K562 (cell line): Measurements from ENCODE around the gene FBXW10B. TPM values are rescaled to one million over a fixed set of nuclear protein-coding genes. Genes with fewer than 3 reads are reported as not detected.

Source experiments
- FOXM1 ChIP-seq, 2 experiments: fragments of 450-650 bp in 1 of 2; sonication (generic) in 1 of 2; formaldehyde crosslinking in 1 of 2; IDR thresholded peaks; 2 replicates each; pipeline versions ENCODE4 v1.6.1 to v1.9.0; 2017 to 2022; ENCODE audit warnings: low read depth in 2 of 2, mild to moderate bottlenecking in 2 of 2, missing genetic modification reagents in 1 of 2, moderate library complexity in 1 of 2
- GATAD2A ChIP-seq: fragments of 450-650 bp; IDR thresholded peaks from 2 replicates; pipeline ENCODE4 v1.6.1; 2017
- MBD1 ChIP-seq: fragments of 250-450 bp; sonication (Bioruptor Pico); IDR thresholded peaks from 2 replicates; pipeline ENCODE4 v1.8.0; 2022; ENCODE audit warnings: inconsistent platforms
- MYBL2 ChIP-seq, 2 experiments: fragments of 450-650 bp in 1 of 2; sonication (generic) in 1 of 2; formaldehyde crosslinking in 1 of 2; IDR thresholded peaks; 2 replicates each; pipeline versions ENCODE4 v1.6.1 to v1.8.1; 2017 to 2022; ENCODE audit warnings: borderline replicate concordance in 1 of 2, inconsistent platforms in 1 of 2, low read depth in 1 of 2, mild to moderate bottlenecking in 1 of 2, missing genetic modification reagents in 1 of 2, moderate library complexity in 1 of 2
- NFE2 ChIP-seq: IDR thresholded peaks from 2 replicates; pipeline ENCODE4 v1.6.1; 2014; ENCODE audit warnings: antibody characterized with exemption, low read depth
- PHF21A ChIP-seq: fragments of 450-650 bp; IDR thresholded peaks from 2 replicates; pipeline ENCODE4 v1.6.1; 2017; ENCODE audit warnings: low read depth, borderline replicate concordance
- SMARCA4 ChIP-seq: fragments of 450-650 bp; IDR thresholded peaks from 2 replicates; pipeline ENCODE4 v1.6.1; 2016
- ZNF347 ChIP-seq: fragments of 450-650 bp; formaldehyde crosslinking; IDR thresholded peaks from 2 replicates; pipeline ENCODE4 v1.4.0; 2020; ENCODE audit warnings: low read depth, mild to moderate bottlenecking, moderate library complexity
- polyA plus RNA-seq, 8 experiments: library from polyadenylated mRNA; depleted of rRNA in 4 of 8; stranded (reverse) in 5 of 8; unstranded in 3 of 8; fragments of >200 nt; fragmentation: Nextera tagmentation in 2 of 8; fragmentation: Illumina TruSeq in 1 of 8; extraction: Ambion mirVana in 2 of 8; extraction: Trizol in 1 of 8; gene quantifications; 2 replicates each; pipeline versions ENCODE4 v1.2.1 to v1.2.3, GENCODE V29; 2011 to 2014; ENCODE audit warnings: inconsistent platforms in 1 of 8, missing spikeins in 1 of 8
- total RNA-seq, 7 experiments: library from RNA; depleted of rRNA in 6 of 7; stranded (reverse); fragments of >200 nt in 6 of 7; fragmentation: Illumina TruSeq in 2 of 7; extraction: Trizol in 2 of 7; gene quantifications; 2 replicates each; pipeline versions ENCODE4 v1.2.1 to v1.2.3, GENCODE V29; 2011 to 2021; ENCODE audit warnings: low replicate concordance in 1 of 7
- TF ChIP-seq, protein P1 (sequence below): sonication (generic); formaldehyde crosslinking; IDR thresholded peaks from 2 replicates; pipeline ENCODE4 v1.8.0; 2022; ENCODE audit warnings: mild to moderate bottlenecking, missing genetic modification reagents, borderline replicate concordance
- TF ChIP-seq, protein P2 (sequence below): fragments of 250-450 bp; sonication (Bioruptor Pico); IDR thresholded peaks from 2 replicates; pipeline ENCODE4 v1.5.0; 2021; ENCODE audit warnings: mild to moderate bottlenecking, moderate library complexity
- TF ChIP-seq, protein P3 (sequence below): sonication (generic); formaldehyde crosslinking; IDR thresholded peaks from 2 replicates; pipeline ENCODE4 v1.8.0; 2022; ENCODE audit warnings: mild to moderate bottlenecking, missing genetic modification reagents
- TF ChIP-seq, protein P4 (sequence below), 2 experiments: fragments of 450-650 bp; conservative IDR thresholded peaks; 2 replicates each; pipeline ENCODE4 v1.6.1; 2017; ENCODE audit warnings: mild to moderate bottlenecking in 2 of 2, moderate library complexity in 2 of 2

Gene FBXW10B
- total and polyA plus RNA-seq, 9 of the 15 experiments (the other 6 are each of a cell fraction or from before 2014, with no cell fraction given) = 0.11 to 0.33 (median 0.16) TPM; not detected in 5

GRCh38 chr17:15651583-15652110 lies 32.1 kb upstream of the FBXW10B start (continued):
- TF ChIP-seq, protein P1, sequence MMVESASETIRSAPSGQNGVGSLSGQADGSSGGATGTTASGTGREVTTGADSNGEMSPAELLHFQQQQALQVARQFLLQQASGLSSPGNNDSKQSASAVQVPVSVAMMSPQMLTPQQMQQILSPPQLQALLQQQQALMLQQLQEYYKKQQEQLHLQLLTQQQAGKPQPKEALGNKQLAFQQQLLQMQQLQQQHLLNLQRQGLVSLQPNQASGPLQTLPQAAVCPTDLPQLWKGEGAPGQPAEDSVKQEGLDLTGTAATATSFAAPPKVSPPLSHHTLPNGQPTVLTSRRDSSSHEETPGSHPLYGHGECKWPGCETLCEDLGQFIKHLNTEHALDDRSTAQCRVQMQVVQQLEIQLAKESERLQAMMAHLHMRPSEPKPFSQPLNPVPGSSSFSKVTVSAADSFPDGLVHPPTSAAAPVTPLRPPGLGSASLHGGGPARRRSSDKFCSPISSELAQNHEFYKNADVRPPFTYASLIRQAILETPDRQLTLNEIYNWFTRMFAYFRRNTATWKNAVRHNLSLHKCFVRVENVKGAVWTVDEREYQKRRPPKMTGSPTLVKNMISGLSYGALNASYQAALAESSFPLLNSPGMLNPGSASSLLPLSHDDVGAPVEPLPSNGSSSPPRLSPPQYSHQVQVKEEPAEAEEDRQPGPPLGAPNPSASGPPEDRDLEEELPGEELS (CRISPR knock-in tag) = no peak
- no peak for TF ChIP-seq ZNF347
- TF ChIP-seq GATAD2A = no peak
- peak; percentile 59 for TF ChIP-seq NFE2
- TF ChIP-seq, protein P2, sequence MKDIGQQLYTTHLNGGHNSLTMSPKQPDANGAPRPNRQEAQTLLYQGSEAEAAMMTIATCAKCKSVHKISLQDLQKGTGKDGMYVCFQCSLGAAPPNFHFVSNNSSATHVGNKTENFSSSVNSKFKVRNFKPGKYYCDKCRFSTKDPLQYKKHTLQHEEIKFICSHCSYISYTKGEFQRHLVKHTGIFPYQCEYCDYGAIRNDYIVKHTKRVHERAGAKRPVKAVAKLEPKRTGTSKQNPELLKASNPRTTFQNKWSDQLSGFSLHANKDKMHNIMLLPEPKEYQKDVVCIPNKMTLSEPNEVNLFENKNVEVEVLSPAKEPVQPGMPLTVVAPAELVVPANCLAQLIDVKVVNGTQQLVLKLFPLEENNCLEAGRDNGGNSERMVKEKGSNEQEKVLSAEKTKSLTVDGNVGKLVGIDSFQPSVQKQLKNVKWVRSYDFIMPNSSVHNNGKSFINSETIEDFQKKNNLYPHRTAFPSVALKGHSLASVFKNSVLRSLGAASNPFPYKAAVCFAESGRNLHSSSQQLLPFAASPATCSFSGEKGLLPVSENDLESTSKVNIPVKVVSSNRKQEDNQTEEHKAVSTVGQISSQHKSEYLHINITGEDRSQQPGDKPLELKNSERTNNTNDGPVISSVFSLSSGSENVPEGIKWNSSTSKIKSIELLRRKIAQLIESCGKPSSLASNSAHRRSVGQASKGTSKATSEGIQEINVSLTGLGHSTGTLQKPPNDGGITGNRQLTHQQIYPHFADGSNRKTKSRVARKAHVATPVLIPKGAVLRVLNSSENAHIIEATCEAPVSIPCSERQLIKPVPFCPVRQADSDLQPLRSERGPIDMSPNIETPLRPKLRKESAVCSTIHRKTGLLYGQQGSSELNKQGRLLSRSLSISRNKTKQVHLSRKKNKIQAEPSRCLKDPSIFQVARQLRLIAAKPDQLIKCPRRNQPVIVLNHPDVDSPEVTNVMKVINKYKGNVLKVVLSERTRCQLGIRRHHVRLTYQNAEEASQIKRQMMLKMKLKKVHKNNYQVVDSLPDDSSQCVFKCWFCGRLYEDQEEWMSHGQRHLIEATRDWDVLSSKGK (CRISPR knock-in tag) = no peak
- TF ChIP-seq, protein P3, sequence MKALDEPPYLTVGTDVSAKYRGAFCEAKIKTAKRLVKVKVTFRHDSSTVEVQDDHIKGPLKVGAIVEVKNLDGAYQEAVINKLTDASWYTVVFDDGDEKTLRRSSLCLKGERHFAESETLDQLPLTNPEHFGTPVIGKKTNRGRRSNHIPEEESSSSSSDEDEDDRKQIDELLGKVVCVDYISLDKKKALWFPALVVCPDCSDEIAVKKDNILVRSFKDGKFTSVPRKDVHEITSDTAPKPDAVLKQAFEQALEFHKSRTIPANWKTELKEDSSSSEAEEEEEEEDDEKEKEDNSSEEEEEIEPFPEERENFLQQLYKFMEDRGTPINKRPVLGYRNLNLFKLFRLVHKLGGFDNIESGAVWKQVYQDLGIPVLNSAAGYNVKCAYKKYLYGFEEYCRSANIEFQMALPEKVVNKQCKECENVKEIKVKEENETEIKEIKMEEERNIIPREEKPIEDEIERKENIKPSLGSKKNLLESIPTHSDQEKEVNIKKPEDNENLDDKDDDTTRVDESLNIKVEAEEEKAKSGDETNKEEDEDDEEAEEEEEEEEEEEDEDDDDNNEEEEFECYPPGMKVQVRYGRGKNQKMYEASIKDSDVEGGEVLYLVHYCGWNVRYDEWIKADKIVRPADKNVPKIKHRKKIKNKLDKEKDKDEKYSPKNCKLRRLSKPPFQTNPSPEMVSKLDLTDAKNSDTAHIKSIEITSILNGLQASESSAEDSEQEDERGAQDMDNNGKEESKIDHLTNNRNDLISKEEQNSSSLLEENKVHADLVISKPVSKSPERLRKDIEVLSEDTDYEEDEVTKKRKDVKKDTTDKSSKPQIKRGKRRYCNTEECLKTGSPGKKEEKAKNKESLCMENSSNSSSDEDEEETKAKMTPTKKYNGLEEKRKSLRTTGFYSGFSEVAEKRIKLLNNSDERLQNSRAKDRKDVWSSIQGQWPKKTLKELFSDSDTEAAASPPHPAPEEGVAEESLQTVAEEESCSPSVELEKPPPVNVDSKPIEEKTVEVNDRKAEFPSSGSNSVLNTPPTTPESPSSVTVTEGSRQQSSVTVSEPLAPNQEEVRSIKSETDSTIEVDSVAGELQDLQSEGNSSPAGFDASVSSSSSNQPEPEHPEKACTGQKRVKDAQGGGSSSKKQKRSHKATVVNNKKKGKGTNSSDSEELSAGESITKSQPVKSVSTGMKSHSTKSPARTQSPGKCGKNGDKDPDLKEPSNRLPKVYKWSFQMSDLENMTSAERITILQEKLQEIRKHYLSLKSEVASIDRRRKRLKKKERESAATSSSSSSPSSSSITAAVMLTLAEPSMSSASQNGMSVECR (CRISPR knock-in tag) = no peak
- TF ChIP-seq MBD1 = no peak
- no peak for TF ChIP-seq PHF21A
- TF ChIP-seq, protein P4, sequence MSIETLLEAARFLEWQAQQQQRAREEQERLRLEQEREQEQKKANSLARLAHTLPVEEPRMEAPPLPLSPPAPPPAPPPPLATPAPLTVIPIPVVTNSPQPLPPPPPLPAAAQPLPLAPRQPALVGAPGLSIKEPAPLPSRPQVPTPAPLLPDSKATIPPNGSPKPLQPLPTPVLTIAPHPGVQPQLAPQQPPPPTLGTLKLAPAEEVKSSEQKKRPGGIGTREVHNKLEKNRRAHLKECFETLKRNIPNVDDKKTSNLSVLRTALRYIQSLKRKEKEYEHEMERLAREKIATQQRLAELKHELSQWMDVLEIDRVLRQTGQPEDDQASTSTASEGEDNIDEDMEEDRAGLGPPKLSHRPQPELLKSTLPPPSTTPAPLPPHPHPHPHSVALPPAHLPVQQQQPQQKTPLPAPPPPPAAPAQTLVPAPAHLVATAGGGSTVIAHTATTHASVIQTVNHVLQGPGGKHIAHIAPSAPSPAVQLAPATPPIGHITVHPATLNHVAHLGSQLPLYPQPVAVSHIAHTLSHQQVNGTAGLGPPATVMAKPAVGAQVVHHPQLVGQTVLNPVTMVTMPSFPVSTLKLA (conservative IDR thresholded peaks at IDR 0.05) = peak in 1 of 2 experiments; percentile 65; a peak in 3 of 4 replicates
- TF ChIP-seq MYBL2 (IDR thresholded peaks at IDR 0.05; ENCODE audit: low read depth) = no peak
- TF ChIP-seq MYBL2 (CRISPR knock-in tag; IDR thresholded peaks at IDR 0.05; ENCODE audit: borderline replicate concordance) = no peak
- TF ChIP-seq FOXM1 (IDR thresholded peaks at IDR 0.05; ENCODE audit: low read depth) = no peak
- no peak for TF ChIP-seq FOXM1 (CRISPR knock-in tag; IDR thresholded peaks at IDR 0.05; ENCODE audit: low read depth)
- 0 out of 2 replicates have a peak, but pooled peaks have one; percentile 25 for TF ChIP-seq SMARCA4
